ENCODE measurements around the gene SARNP. TPM values are rescaled to one million over a fixed set of nuclear protein-coding genes. Genes with fewer than 3 reads are reported as not detected.

Gene SARNP
- total and polyA plus RNA-seq, 8 donors, result 16.1 to 200 (median 87.1) TPM

- Histone ChIP-seq H3K27ac (peak overlapping the region; percentile 68 to 88 (median 82)), H3K4me1 (peaks cover 11 to 33% (median 27%) of the 10 kb centered on the region in 4 donors), H3K27me3 (peaks cover 0 to 13% (median 0%) of the 10 kb centered on the region in 3 donors), H3K36me3 (no peaks in the 10 kb centered on the region), H3K4me3 (peak overlapping the region; percentile 52 to 60 (median 58)), H3K9me3 (no peaks in the 10 kb centered on the region)
- TF ChIP-seq CTCF (IDR thresholded peaks at IDR 0.05), result peak in 5 of 7 experiments; percentile 75 to 94 (median 86)
- TF ChIP-seq POLR2A (IDR thresholded peaks at IDR 0.05), result no peak
- no peak for TF ChIP-seq EP300 (IDR thresholded peaks at IDR 0.05)
- peak in 1 of 3 donors; percentile 52 for TF ChIP-seq POLR2AphosphoS5 (IDR thresholded peaks at IDR 0.05)
- DNase-seq, result peak; percentile 68 to 95
- intact Hi-C loops (cut with DNase I; ENCODE audit: low total_unique reads), result no loop called here
- 0 to 1% (median 1%) methylated on average over 14 of the region's 14 CpGs for WGBS, 5 donors
Measured at GRCh38 chr12:55738123-55739024, 79.2 kb downstream of the SARNP start.

- Histone ChIP-seq H3K36me3 (no peaks in the 10 kb centered on the region), H3K4me3 (peak overlapping the region; percentile 52 to 60 (median 58)), H3K4me1 (peaks cover 11 to 31% (median 25%) of the 10 kb centered on the region in 4 donors), H3K27ac (peak overlapping the region; percentile 68 to 88 (median 82)), H3K9me3 (no peaks in the 10 kb centered on the region), H3K27me3 (peaks cover 0 to 11% (median 0%) of the 10 kb centered on the region in 3 donors)
- intact Hi-C loops (cut with DNase I; ENCODE audit: low total_unique reads), result no loop called here
- WGBS, 5 donors, result 6 to 20% (median 14%) methylated on average over 4 of the region's 4 CpGs
- peak in 1 of 2 donors; percentile 77 for DNase-seq
- TF ChIP-seq CTCF (IDR thresholded peaks at IDR 0.05) (no peak), POLR2A (IDR thresholded peaks at IDR 0.05) (no peak), EP300 (IDR thresholded peaks at IDR 0.05) (no peak), POLR2AphosphoS5 (IDR thresholded peaks at IDR 0.05) (no peak)
Measured at GRCh38 chr12:55737581-55738122, 79.9 kb downstream of the SARNP start.

GRCh38 chr12:55736780-55737580 is 80.5 kb downstream of the SARNP start:
- TF ChIP-seq EP300 (IDR thresholded peaks at IDR 0.05) (no peak), CTCF (IDR thresholded peaks at IDR 0.05) (peak in 5 of 7 experiments; percentile 78 to 97 (median 86)), POLR2AphosphoS5 (IDR thresholded peaks at IDR 0.05) (peak in 1 of 3 donors; percentile 75), POLR2A (IDR thresholded peaks at IDR 0.05) (no peak)
- intact Hi-C loops (cut with DNase I; ENCODE audit: low total_unique reads), result no loop called here
- Histone ChIP-seq H3K4me1 (peaks cover 11 to 25% (median 21%) of the 10 kb centered on the region in 4 donors), H3K9me3 (no peaks in the 10 kb centered on the region), H3K27ac (peak overlapping the region in 3 of 5 donors; percentile 82 to 88 (median 83)), H3K27me3 (peaks cover 0 to 5% (median 0%) of the 10 kb centered on the region in 3 donors), H3K4me3 (no peak overlapping the region), H3K36me3 (no peaks in the 10 kb centered on the region)
- DNase-seq, result peak; percentile 85 to 91
- 19 to 32% (median 26%) methylated on average over 6 of the region's 6 CpGs for WGBS, 5 donors

- no peak overlapping the region for H3K27ac ChIP-seq
- intact Hi-C loops (cut with DNase I; ENCODE audit: low total_unique reads), result no loop called here
- H3K36me3 ChIP-seq, result no peaks in the 10 kb centered on the region
- H3K4me3 ChIP-seq, result no peak overlapping the region
- H3K27me3 ChIP-seq, result no peaks in the 10 kb centered on the region
- no peaks in the 10 kb centered on the region for H3K9me3 ChIP-seq
- WGBS, 5 donors, result 49 to 64% (median 52%) methylated on average over 3 of the region's 3 CpGs
- H3K4me1 ChIP-seq, result peaks cover 11 to 26% (median 23%) of the 10 kb centered on the region in 4 donors
- TF ChIP-seq POLR2AphosphoS5 (IDR thresholded peaks at IDR 0.05) (no peak), CTCF (IDR thresholded peaks at IDR 0.05) (no peak), POLR2A (IDR thresholded peaks at IDR 0.05) (no peak), EP300 (IDR thresholded peaks at IDR 0.05) (no peak)
- no peak for DNase-seq
Measured at GRCh38 chr12:55736076-55736475, 81.4 kb downstream of the SARNP start.

All from stomach (tissue), 9 donors.